GM19099 (cell line): ENCODE results near the gene PAWR.

Experiments
- POLR2A ChIP-seq: IDR thresholded peaks from 3 replicates; pipeline ENCODE4 v1.6.1; 2011; ENCODE audit warnings: low read depth; ENCODE audit not compliant: insufficient read length; ENCODE audit errors: extremely low read depth

Gene PAWR, protein sequence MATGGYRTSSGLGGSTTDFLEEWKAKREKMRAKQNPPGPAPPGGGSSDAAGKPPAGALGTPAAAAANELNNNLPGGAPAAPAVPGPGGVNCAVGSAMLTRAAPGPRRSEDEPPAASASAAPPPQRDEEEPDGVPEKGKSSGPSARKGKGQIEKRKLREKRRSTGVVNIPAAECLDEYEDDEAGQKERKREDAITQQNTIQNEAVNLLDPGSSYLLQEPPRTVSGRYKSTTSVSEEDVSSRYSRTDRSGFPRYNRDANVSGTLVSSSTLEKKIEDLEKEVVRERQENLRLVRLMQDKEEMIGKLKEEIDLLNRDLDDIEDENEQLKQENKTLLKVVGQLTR

DNA sequence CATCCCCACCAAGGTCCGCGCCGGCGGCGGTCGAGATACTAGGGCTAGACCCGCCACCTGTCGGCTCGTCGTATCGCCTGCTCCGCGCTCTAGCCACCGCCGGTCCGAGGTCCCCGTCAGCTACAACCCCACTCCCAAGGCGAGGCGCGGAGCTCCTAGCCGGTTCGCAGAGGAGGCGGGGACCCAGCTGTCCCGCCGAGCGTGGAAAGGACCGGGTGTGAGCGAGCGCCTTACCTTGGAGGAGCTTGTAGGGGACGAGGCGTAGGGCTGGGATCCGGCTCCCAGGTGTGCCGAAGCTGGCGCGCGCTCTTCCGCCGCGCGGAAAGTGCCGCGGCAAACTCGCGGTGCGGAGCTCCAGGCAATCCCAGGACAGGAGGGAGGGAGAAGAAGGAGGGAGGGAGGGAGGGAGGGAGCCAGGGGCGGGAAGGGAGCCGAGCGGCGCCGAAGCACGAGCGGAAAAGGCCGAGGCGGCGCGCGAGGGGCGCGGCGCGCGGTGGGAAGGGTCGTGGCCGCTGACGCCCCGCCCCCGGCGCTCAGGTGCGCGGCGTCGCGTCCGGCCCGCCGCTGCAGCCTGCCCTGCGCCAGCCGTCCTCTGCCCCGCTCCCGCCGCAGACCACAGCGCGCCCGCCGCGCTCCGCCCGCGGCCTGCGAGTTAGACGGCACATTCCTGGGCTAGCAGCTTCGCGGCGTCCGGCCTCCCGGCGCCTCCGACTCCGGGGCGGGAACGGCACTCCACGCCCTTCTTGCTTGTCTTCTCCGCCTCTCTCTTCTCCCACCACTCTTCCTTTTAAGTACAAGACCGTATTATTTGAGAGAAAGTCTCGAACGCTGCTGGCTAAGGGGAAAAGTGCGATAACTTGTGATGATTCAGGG is at the start of gene PAWR:
Gene PAWR (minus strand): TSS at position 327 of the 873 bp plus-strand sequence. CDS start 720 bp downstream, outside the sequence.
- peak; percentile 1 for TF ChIP-seq POLR2A

DNA sequence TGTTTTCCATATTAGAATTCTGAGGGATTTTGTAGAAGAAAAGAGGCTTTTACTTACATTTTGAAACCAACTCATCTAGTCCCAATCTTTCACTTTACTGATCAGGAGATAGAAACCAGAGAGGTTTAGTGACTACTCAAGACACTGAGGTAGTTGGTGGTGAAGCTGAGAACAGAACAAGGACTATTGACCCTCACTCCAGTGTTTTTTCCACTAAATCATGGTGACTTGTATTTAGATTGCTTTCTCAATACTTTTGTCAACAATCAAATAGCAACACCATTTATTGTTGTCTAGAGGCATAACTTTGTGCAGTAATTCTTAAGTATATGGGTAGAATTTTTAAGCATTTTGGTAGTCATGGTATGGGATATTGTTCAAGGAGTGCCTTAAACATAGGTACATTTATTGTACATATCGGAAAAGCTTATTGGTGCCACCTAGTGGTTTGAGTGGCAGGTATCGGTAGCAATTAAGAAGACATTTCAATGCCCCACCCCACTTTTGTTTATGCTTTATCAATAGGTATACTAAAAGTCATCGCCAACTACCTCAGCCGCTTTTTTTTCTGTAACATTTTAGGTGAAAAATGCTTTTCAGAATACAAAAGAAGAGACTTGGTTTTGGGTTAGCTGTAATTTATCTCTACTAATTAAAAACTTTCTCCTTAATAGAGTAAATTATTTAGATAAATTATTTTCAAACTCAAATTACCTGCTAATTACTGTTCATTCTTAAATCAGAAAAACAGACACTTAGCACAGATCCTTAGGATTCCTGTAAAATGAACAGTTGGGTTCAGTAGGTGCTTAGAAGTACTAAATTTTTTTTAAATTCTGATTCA is 47.3 kb upstream of the PAWR start:
- no peak for TF ChIP-seq POLR2A

DNA sequence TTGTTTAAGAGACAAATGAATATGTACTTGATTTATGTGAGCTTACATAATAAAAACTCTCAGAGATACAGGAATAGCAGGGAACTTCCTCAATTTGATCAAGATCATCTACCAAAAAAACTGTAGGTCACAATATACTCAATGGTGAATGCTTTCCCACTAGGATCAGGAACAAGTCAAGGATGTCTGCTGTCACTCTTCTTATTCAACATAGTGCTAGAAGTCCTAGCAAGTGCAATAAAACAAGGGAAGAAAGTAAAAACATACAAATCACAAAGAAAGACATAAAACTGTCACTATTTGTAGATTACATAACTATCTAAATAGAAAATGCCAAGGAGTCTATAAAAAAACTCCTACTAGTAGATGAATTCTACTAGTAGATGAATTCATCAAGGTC is 41.9 kb upstream of the PAWR start:
- no peak for TF ChIP-seq POLR2A

DNA sequence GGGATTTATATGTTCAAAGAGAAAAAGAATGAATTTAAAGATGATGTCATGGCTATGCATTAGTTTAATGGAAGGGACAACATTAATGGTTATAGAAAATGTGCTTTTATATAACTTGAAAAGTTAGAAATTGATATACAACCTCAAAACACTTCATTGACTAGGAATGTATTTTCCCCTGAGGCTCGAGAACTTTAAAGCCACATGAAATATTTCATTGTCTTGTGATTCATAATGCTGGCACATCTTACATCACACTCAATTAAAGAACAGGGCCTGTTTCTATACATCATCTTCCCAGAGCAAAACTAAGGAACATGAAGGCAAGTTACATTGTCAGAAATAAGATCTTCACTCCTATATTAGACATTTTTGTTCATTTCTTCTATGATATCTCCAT is 35.2 kb upstream of the PAWR start:
- no peak for TF ChIP-seq POLR2A

DNA sequence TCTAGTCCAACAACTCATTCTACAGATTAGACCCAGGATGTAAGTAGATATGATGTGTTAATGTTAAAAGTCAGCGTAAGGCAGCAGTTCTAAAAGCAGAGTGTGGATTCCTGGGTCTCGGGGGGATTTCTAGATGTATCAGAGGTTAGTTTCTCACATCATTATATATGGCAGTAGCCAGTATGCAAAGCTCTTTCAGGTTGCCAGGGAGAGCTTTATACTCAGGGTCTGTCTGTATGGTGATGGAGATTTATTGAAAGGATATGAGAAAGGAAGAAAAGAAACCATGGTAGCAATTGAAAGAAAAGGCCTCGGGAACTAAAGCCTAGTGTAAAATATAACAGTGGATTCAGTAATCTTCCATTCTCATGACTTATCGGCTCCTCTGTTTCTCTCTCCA is 26.2 kb upstream of the PAWR start:
- TF ChIP-seq POLR2A = no peak

DNA sequence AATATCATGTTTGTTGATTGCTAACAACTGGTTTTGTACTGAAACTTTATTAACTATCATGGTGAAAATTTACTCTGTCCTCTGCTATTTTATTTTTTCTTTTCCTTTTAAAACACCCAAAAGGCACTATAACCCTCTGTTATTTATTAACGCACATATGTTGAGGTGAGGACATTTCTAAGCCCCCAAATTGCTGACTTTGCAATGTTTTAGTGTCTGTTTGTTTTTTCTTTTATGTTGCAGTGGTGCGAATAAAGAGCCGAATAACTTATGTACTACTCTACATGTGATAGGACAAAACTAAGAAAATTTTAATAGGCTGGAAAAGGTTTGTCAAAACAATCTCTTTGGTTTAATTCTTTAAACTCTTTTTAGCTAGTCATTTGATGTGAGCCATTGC is 24.5 kb upstream of the PAWR start:
- TF ChIP-seq POLR2A = no peak

DNA sequence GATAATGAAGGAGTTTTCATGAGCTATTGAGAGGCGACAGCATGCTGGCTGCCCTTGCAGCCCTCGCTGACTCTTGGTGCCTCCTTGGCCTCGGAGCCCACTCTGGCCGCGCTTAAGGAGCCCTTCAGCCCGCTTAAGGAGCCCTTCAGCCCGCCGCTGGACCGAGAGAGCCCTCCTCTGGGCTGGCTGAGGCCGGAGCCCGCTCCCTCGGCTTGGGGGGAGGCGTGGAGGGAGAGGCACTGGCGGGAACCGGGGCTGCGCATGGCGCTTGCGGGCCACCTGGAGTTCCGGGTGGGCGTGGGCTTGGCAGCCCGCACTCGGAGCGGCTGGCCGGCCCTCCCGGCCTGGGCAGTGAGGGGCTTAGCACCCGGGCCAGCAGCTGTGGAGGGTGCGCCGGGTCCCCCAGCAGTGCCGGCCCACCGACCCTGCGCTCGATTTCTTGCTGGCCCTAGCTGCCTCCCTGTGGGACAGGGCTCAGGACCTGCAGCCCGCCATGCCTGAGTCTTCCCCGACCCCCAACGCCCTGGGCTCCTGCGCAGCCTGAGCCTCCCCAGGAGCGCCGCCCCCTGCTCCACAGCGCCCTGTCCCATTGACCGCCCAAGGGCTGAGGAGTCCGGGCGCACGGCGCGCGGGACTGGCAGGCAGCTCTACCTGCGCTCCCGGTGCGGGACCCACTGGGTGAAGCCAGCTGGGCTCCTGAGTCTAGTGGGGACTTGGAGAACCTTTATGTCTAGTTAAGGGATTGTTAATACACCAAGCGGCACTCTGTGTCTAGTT is 20.1 kb upstream of the PAWR start:
- TF ChIP-seq POLR2A = no peak

DNA sequence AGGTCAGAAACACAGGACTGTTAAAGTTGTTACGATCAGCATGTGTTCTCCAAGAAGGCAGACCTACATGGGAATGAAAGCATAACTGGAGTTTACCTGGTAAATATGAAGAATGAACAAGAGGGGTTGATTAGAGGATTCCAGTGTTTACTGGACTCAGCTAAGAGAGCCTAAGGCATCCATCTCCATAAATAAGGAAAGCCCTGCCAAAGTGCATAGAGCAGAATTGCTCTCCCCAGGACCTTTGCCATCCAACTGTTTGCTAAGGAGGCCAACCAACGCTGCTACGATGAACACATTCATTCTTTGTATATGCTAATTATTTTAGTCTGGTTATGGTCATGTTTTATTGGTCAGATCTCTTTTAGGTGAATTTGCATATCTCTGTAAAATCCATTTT is 17.1 kb upstream of the PAWR start:
- no peak for TF ChIP-seq POLR2A

DNA sequence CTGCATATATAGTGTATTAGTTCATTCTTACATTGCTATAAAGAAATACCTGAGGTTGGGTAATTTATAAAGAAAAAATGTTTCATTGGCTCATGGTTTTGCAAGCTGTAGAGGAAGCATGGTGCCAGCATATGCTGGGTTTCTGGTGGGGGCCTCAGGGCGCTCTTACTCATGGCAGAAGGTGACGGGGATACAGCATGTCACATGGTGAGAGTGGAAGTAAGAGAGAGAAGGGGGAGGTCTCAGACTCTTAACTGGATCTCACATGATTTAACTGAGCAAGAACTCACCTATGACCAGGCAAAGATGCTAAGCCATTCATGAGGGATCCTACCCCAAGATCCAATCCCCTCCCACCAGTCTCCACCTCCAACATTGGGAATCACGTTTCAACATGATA is 15.9 kb upstream of the PAWR start:
- no peak for TF ChIP-seq POLR2A

DNA sequence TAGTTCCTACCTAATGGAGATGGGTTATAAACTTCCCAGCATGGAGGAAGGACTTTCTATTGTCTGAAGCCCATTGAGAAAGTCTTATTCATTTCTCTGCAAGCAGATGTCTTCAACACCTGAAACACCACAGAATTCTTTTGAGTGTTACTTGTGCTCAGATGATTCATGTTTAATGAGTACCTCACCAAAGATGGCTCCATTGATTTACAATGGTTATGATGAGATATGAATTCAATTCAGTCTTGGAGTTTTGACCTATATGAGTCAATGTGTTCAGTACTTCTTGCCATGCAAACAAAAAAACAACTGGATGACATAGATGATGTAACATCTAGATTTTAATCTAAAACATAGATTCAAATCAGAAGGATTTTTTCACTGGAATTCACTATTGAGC is 15.4 kb upstream of the PAWR start:
- TF ChIP-seq POLR2A = no peak

DNA sequence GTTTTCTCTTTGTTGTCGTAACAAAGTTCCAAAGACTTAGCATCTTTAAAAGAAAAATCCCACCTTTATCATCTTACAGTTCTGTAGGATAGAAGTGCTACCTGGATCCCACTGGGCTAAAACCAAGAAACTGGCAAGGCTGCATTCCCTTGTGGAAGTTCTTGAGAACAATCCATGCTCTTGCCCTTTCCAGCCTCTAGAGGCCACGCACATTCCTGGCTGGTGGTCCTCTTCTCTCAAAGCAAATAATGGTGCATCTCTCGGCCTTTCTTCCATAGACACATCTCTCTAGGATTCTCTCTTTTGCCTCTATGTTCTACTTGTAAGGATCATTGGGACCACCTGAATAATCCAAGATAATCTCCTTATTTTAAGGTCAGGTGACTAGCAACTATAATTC is 8.2 kb upstream of the PAWR start:
- TF ChIP-seq POLR2A = no peak

DNA sequence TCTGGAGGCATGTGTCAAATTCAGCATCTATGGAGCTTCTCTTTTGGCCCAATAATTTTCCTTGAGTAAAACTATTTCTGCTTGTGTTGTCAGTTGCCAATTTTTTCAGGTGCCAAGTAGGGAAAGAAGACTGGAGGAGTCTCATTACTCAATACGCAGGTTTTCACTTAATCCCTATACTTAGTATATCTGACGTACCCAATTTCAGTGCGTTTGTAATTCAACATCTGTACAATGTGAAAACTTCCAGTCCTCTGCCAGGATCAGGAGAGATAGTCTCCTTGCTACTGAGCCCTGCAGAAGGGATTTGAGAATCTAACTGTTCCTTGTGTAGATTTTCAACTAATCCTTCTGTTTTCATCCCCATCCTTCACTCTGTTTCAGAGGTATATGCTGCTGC is 5.7 kb upstream of the PAWR start:
- no peak for TF ChIP-seq POLR2A

DNA sequence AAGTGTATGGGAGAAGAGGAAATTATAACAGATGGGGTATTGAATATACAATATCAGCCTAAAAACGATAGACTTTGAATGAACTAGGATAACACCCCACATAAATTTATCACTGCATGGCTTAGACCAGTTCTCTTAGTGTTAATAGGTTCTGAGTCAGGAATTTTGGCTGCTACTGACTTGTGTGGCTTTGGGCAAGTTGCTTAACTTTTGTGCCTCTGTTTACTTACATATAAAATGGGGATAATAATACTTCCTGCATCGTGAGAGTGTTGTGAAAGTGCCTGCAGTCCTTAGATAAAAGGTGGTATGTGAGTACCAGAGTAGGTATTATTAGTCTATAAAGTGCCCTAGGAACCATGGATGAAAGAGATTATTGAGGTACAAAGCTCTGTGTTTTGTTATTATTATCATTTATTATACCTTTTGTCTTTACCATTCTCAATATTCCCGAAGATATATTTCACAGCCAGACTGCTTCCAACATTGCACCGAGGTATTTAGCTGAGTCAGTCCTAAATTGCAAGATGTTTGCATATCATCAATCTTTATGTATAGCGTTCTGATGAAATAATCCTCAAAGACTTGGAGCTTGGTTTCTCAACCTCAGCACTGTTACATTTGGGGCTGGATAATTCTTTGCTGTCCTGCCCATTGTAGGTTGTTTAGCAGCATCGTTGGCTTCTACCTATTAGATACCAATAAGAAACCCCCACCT is 2.3 kb upstream of the PAWR start:
- TF ChIP-seq POLR2A = no peak
